GM12891 (cell line): Measurements from ENCODE around the gene SPTLC1.
"Not testable (repeated sequence)": the region's sequence is repeated elsewhere in the genome, so short reads cannot be mapped to it uniquely, and the experiment has no call there.

Experiments
- POLR2A ChIP-seq: IDR thresholded peaks from 2 replicates; pipeline ENCODE4 v1.6.1; 2011; ENCODE audit warnings: low read depth, low read length, control low read depth
- POLR2AphosphoS5 ChIP-seq: IDR thresholded peaks from 2 replicates; pipeline ENCODE4 v1.6.1; 2011; ENCODE audit warnings: low read depth, low read length, control low read depth
- TAF1 ChIP-seq: IDR thresholded peaks from 2 replicates; pipeline ENCODE4 v1.6.1; 2011; ENCODE audit warnings: low read depth, low read length, control low read depth

DNA sequence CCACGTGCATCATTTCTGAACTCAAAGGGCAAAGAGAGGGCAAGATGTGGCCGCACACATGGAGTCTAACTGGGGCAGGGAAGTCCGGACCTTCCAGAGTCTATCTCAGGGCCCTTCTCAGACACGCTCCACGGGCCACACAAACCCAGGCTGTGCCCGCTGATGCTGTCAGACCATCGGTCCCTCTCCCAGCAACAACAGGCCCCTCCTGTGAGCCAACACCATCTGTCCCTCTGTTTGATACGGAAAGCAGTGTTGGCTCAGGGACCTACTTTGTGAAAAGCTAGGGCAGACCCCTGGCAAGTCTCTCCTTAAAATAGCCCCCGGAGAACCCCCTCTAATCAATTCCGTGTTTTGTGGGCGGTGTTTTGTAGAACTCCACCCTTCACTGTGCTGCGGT lies 40.5 kb upstream of the SPTLC1 start:
- TF ChIP-seq POLR2A, POLR2AphosphoS5, TAF1: not testable (repeated sequence)
